ENCODE measurements around the gene CPXM1. TPM values are rescaled to one million over a fixed set of nuclear protein-coding genes. Genes with fewer than 3 reads are reported as not detected.
"Not testable (repeated sequence)": the region's sequence is repeated elsewhere in the genome, so short reads cannot be mapped to it uniquely, and the experiment has no call there.

The CPXM1 gene
- total RNA-seq, 2 experiments from 2014 or later = 2.7 to 2.9 TPM

DNA sequence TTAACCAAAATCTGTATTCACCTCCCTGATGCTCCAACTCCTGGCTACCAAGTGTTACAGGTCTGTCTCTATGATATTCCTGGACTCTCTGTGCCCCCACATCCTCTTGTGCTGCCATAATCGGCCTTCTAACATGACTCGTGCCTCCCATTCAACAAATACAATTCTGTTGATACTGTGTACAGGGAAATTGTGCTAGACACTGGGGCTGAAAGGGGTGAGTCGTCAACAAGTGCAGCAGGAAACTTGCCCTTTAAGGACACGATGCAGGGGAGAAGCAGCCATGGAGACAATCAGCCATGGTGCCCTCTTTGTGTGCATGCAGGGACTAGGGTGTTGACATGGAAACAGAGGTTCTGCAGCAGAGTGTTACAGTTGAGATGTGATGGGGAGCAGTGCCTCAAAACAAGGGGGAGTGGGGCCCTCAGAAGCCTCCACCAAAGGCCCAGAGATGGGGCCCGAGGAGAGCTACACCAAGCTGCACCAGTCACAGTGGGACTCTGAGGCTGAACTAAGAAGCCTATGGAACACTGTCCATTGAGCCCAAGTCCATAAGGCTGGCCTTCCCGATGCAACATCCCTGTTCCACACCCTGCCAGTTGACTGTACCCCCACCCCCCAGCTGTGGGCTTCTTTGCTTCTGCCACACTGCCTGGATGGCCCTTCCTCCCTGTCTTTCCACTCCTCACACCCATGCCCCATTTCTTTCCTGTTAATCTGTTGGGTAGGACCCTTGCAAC is 37.0 kb upstream of the CPXM1 start:
- Mint-ChIP-seq H3K27ac (no peak overlapping the region), H3K4me1 (peaks cover 14% of the 10 kb centered on the region), H3K9me3 (ENCODE audit: low read depth) (peaks cover 2% of the 10 kb centered on the region), H3K4me3 (no peak overlapping the region), H3K36me3 (ENCODE audit: low read depth) (peaks cover 30% of the 10 kb centered on the region), H3K27me3 (no peaks in the 10 kb centered on the region)
- DNase-seq (no peak), ATAC-seq (no peak)
- ChIA-PET POLR2A (no interaction called here), CTCF (no interaction called here)
- intact Hi-C loops (cut with DNase I, micrococcal nuclease) = no loop called here

DNA sequence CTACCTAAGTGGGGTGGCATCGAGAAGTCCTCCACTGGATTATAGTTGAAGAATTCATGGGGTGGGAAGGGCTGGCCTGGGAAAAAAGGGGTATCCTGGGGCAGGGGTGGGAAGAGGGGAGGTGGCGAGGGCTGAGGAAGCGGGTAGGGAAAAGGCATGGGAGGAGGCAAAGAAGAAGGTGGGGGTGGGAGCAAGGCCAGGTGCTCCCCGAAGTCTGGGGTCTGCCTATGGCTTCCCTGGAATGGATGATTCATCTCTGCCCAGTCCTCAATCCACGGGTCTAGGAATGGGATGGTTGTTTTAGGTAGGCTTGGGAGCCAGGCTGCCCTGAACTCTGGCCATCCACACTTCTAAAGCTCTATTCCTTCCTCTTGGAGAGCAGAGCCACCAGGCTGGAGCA is 35.6 kb upstream of the CPXM1 start:
- H3K36me3 Mint-ChIP-seq (ENCODE audit: low read depth) = peaks cover 30% of the 10 kb centered on the region
- ATAC-seq (no peak), DNase-seq (no peak)
- CTCF ChIA-PET = interaction anchor here (0.9 kb wide), 1 partner anchor 166 kb away, joined by 5 read pairs; no protein-coding TSS in a partner anchor
- POLR2A ChIA-PET = no interaction called here
- H3K4me1 Mint-ChIP-seq = peaks cover 17% of the 10 kb centered on the region
- H3K4me3 Mint-ChIP-seq = no peak overlapping the region
- peaks cover 2% of the 10 kb centered on the region for H3K9me3 Mint-ChIP-seq (ENCODE audit: low read depth)
- no peak overlapping the region for H3K27ac Mint-ChIP-seq
- intact Hi-C loops (cut with DNase I, micrococcal nuclease) = no loop called here
- no peaks in the 10 kb centered on the region for H3K27me3 Mint-ChIP-seq

DNA sequence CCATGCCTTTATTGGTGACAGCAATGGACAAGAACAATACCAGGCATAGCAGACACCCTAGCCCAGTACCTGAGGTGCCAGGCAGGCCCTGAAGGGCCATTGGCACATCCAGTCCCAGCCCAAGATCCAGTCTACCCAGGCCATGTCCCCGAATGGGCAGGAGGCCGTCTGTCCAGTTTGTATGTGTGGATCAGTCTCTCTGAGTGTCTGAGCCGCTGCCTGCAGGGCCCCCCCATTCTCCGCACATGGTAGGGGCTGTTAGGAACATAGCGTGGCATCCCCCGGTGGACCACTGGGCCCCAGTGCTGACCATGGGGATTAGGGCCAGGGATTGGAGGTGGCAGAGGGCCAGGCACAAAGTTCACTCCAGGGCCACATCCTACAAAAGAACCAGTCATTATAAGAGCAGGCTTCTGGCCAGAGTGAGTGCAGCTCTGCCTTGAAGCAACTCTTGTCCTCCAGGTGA is 34.9 kb upstream of the CPXM1 start:
- Mint-ChIP-seq H3K9me3 (ENCODE audit: low read depth) (peaks cover 2% of the 10 kb centered on the region), H3K36me3 (ENCODE audit: low read depth) (peaks cover 30% of the 10 kb centered on the region)
- POLR2A ChIA-PET = no interaction called here

DNA sequence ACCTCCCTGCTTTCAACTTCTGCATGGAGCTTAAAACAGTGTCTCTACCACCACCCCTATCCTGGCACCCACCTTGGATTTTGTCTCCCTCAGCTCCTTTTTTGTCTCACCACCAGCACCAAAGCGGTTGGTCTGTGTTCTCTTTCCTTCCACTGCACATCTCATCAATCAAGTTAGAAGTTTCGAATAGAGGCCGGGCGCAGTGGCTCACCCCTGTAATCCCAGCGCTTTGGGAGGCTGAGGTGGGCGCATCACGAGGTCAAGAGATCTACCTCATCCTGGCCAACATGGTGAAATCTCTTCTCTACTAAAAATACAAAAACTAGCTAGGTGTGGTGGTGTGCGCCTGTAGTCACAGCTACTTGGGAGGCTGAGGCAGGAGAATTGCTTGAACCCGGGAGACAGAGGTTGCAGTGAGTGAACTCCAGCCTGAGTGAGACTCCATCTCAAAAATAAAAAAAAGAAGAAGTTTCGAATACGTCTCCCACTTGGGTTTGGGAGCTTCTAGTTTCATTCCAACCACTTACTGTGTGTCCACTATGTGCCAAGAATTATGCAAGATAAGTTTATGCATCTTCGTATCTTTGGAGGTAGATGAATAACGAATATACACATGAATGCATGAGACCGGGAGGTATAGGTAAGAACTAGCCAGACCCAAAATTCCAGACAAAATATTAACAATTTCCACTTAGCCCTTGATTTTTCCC is 34.1 kb upstream of the CPXM1 start:
- H3K9me3 Mint-ChIP-seq (ENCODE audit: low read depth) = peaks cover 2% of the 10 kb centered on the region
- no peak for DNase-seq
- no peak overlapping the region for H3K4me3 Mint-ChIP-seq
- H3K27me3 Mint-ChIP-seq = no peaks in the 10 kb centered on the region
- H3K4me1 Mint-ChIP-seq = peaks cover 14% of the 10 kb centered on the region
- POLR2A ChIA-PET = no interaction called here
- no peak for ATAC-seq
- CTCF ChIA-PET = interaction anchor here (1.0 to 1.2 kb wide), 2 partner anchors 13 to 81 kb away, joined by 3 read pairs; no protein-coding TSS in a partner anchor
- intact Hi-C loops (cut with DNase I, micrococcal nuclease) = no loop called here
- no peak overlapping the region for H3K27ac Mint-ChIP-seq
- peaks cover 29% of the 10 kb centered on the region for H3K36me3 Mint-ChIP-seq (ENCODE audit: low read depth)

More for the DNA sequence above, 34.9 kb upstream of the CPXM1 start:
- CTCF ChIA-PET = interaction anchor here (0.9 kb wide), 1 partner anchor 166 kb away, joined by 5 read pairs; no protein-coding TSS in a partner anchor
- no peaks in the 10 kb centered on the region for H3K27me3 Mint-ChIP-seq
- no peak overlapping the region for H3K4me3 Mint-ChIP-seq
- no peak for DNase-seq
- no peak for ATAC-seq
- H3K27ac Mint-ChIP-seq = no peak overlapping the region
- H3K4me1 Mint-ChIP-seq = peaks cover 17% of the 10 kb centered on the region
- intact Hi-C loops (cut with DNase I, micrococcal nuclease) = no loop called here

DNA sequence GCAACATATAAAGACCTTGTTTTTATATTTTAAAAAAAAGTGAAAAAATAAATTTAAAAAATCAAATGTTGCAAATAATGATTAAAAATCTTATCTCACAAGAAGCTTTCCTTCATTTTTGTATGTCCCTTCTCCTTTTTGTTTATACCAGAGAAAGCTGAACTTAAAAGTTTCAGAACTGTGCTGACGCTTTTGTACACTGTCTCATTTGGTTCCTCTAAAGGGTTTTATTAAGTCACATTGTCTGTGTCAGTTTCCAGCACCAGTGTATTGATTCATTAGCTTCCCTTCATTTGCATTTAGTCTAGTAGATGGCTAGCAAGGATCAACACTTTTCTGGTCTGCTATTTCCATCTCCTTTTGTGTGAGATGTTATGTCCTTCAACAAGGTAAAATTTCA is 33.3 kb upstream of the CPXM1 start:
- no peak overlapping the region for H3K4me3 Mint-ChIP-seq
- H3K4me1 Mint-ChIP-seq = peaks cover 9% of the 10 kb centered on the region
- intact Hi-C loops (cut with DNase I, micrococcal nuclease) = no loop called here
- ChIA-PET CTCF (interaction anchor here (1.0 to 1.2 kb wide), 2 partner anchors 12 to 80 kb away, joined by 3 read pairs; no protein-coding TSS in a partner anchor), POLR2A (no interaction called here)
- ATAC-seq (no peak), DNase-seq (no peak)
- no peak overlapping the region for H3K27ac Mint-ChIP-seq
- H3K27me3 Mint-ChIP-seq = no peaks in the 10 kb centered on the region
- no peaks in the 10 kb centered on the region for H3K9me3 Mint-ChIP-seq (ENCODE audit: low read depth)
- peaks cover 24% of the 10 kb centered on the region for H3K36me3 Mint-ChIP-seq (ENCODE audit: low read depth)

DNA sequence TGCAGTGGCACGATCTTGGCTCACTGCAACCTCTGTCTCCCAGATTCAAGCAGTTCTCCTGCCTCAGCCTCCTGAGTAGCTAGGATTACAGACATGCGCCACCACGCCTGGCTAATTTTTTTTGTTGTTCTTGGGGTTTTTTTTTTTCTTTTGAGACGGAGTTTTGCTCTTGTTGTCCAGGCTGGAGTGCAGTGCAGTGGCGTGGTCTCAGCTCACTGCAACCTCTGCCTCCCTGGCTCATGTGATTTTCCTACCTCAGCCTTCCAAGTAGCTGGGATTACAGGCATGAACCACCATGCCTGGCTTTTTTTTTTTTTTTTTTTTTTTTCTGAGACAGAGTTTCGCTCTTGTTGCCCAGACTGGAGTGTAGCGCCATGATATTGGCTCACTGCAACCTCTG is 30.8 kb upstream of the CPXM1 start:
- POLR2A ChIA-PET; CTCF ChIA-PET; H3K4me3 Mint-ChIP-seq; H3K27me3 Mint-ChIP-seq; DNase-seq; ATAC-seq; intact Hi-C loops (cut with DNase I, micrococcal nuclease); H3K9me3 Mint-ChIP-seq (ENCODE audit: low read depth); H3K27ac Mint-ChIP-seq: not testable (repeated sequence)
- Mint-ChIP-seq H3K36me3 (ENCODE audit: low read depth) (peaks cover 11% of the 10 kb centered on the region), H3K4me1 (peaks cover 15% of the 10 kb centered on the region)

DNA sequence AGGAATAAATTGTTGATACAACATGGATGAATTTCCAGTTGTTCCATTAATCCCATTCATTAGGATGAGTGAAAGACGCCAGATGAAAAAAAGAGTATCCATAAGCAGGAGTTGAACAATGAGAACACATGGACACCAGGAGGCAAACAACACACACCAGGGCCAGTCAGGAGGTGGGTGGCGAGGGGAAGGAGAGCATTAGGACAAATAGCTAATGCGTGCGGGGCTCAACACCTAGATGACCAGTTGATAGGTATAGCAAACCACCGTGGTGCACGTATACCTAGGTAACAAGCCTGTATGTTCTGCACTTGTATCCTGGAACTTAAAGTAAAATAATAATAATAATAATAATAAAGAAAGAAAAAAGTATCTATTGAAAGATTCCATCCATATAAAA is 28.9 kb upstream of the CPXM1 start:
- POLR2A ChIA-PET = no interaction called here
- Mint-ChIP-seq H3K27me3 (peaks cover 6% of the 10 kb centered on the region), H3K4me3 (no peak overlapping the region), H3K9me3 (ENCODE audit: low read depth) (no peaks in the 10 kb centered on the region), H3K36me3 (ENCODE audit: low read depth) (peaks cover 4% of the 10 kb centered on the region), H3K27ac (no peak overlapping the region), H3K4me1 (peaks cover 22% of the 10 kb centered on the region)
- ATAC-seq (no peak), DNase-seq (no peak)
- CTCF ChIA-PET = no interaction called here
- intact Hi-C loops (cut with DNase I, micrococcal nuclease) = no loop called here

DNA sequence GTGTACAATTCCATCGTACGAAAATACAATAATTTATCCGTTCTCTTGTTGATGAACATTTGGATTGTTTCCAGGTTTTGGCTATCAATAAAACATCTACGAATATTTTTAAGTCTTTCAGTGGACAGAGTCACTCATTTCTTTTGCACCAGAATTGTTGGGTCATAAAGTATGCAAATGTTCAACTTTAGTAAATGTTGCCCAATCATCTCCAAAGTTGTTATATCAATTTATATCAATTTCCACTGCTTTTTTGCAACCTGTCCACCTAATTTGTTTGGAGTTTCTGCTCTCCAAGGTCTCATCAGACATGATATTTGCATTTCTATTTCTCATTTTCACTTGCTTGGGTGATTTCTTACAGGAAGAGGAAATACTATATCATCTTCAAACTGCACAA is 26.2 kb upstream of the CPXM1 start:
- no peak overlapping the region for H3K4me3 Mint-ChIP-seq
- DNase-seq (no peak), ATAC-seq (no peak)
- peaks cover 8% of the 10 kb centered on the region for H3K27me3 Mint-ChIP-seq
- intact Hi-C loops (cut with DNase I, micrococcal nuclease) = no loop called here
- no peaks in the 10 kb centered on the region for H3K9me3 Mint-ChIP-seq (ENCODE audit: low read depth)
- no peaks in the 10 kb centered on the region for H3K36me3 Mint-ChIP-seq (ENCODE audit: low read depth)
- H3K4me1 Mint-ChIP-seq = peaks cover 22% of the 10 kb centered on the region
- POLR2A ChIA-PET = no interaction called here
- CTCF ChIA-PET = interaction anchor here (1.0 kb wide), 1 partner anchor 48 kb away, joined by 3 read pairs; no protein-coding TSS in a partner anchor
- no peak overlapping the region for H3K27ac Mint-ChIP-seq

DNA sequence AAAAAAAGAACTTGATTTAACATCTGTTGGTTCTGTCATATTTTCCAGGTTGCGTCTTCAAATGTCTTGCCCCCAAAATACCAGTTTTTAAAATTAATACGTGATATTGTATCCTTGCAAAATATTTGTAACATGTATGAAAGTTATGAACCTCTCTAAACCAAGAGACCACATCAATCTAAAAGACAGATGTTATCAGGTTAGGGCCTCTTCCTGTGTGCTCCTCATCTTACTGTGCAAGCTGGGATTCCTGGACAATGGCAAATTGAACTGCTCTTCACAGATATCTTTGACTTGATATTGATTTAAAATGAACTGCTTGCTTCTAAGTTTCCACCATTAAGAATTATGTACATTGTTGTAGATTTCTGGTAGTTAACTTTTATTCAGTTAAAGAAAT is 25.3 kb upstream of the CPXM1 start:
- intact Hi-C loops (cut with DNase I, micrococcal nuclease) = no loop called here
- CTCF ChIA-PET = interaction anchor here (1.0 kb wide), 1 partner anchor 49 kb away, joined by 3 read pairs; no protein-coding TSS in a partner anchor
- H3K27ac Mint-ChIP-seq = no peak overlapping the region
- ATAC-seq = no peak
- peaks cover 25% of the 10 kb centered on the region for H3K4me1 Mint-ChIP-seq
- H3K27me3 Mint-ChIP-seq = peaks cover 12% of the 10 kb centered on the region
- H3K9me3 Mint-ChIP-seq (ENCODE audit: low read depth) = no peaks in the 10 kb centered on the region
- no peak for DNase-seq
- POLR2A ChIA-PET = interaction anchor here (0.6 kb wide), 1 partner anchor 225 kb away, joined by 6 read pairs; no protein-coding TSS in a partner anchor
- no peaks in the 10 kb centered on the region for H3K36me3 Mint-ChIP-seq (ENCODE audit: low read depth)
- H3K4me3 Mint-ChIP-seq = no peak overlapping the region

DNA sequence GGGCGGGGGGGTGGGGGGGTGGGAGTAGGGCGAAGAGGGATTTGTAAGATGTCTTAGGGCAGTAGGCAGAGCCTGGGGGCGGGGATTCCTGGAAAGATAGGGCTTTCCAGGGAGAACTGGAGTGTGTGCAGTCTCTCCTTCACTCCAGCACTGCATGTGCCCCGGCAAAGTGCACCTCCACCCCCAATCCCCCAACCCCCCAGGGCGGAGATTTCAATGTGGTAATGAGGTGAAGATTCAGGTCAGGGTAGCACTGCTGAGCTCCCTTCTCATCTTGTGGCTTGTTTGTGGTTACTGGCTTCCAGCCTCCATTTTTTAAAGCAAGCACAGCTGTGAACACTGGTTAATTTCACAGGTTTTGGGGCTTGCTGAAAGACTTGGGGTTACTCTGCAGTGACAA is 21.6 kb upstream of the CPXM1 start:
- DNase-seq (peak; percentile 50), ATAC-seq (peak; percentile 64)
- no peaks in the 10 kb centered on the region for H3K36me3 Mint-ChIP-seq (ENCODE audit: low read depth)
- peaks cover 26% of the 10 kb centered on the region for H3K27me3 Mint-ChIP-seq
- no peak overlapping the region for H3K27ac Mint-ChIP-seq
- CTCF ChIA-PET = interaction anchor here (0.6 to 1.2 kb wide), 3 partner anchors 12 to 41 kb away, joined by 3 read pairs; no protein-coding TSS in a partner anchor
- intact Hi-C loops (cut with DNase I, micrococcal nuclease) = no loop called here
- no peak overlapping the region for H3K4me3 Mint-ChIP-seq
- POLR2A ChIA-PET = interaction anchor here (0.6 kb wide), 2 partner anchors 10 to 170 kb away, joined by 3 read pairs; no protein-coding TSS in a partner anchor
- peaks cover 28% of the 10 kb centered on the region for H3K4me1 Mint-ChIP-seq
- H3K9me3 Mint-ChIP-seq (ENCODE audit: low read depth) = no peaks in the 10 kb centered on the region

DNA sequence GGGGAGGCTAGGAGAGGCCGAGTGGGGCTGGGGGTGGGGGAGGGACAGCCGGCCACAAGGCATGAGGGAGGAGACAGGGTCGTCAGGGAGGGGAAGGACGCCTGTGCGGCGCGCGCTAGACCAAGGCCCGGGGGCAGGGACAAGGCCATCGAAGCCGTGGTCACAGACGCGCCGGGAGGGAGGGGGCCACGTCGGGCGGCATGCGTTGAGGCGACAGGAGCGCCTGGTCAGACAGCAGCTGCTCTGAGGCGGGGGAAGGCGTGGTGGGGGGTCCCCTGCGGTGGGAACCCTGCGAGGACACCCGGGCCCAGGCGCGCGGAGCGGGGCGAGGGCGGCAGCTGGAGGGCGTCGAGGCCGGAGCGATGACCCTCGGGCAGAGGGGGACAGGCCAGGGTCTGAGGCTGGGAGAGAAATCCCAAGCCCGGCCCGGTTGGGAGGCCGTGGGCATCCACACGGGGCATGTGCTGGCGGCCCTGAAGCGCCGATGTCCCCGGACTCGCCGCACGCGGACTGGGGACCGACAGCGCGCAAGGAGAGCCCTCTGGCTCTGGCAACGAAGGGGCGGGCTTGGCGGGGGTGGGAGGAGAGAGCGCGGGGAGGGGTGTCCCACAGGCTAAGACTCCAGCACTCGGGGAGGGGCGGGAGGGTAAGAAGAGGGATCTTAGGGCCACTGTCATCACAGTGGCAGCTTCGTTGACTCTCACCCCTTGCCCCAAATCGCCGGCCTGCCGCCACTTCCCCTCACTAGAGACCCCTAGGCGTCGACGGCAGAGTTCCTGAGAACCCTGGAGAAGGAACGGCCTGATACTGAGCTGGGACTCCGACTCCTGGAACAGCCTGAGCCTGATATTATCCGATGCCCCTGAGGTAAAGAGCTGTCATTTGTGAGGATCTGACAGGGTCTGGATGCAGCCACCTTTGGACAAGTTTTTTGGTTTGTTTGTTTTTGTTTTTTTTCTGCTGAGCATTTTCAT is 20.8 kb upstream of the CPXM1 start:
- peak; percentile 25 for ATAC-seq
- Mint-ChIP-seq H3K27ac (no peak overlapping the region), H3K4me3 (no peak overlapping the region), H3K9me3 (ENCODE audit: low read depth) (no peaks in the 10 kb centered on the region), H3K4me1 (peaks cover 22% of the 10 kb centered on the region), H3K36me3 (ENCODE audit: low read depth) (no peaks in the 10 kb centered on the region), H3K27me3 (peaks cover 26% of the 10 kb centered on the region)
- peak; percentile 33 for DNase-seq
- POLR2A ChIA-PET = interaction anchor here (0.6 kb wide), 1 partner anchor 170 kb away, joined by 3 read pairs; no protein-coding TSS in a partner anchor
- intact Hi-C loops (cut with DNase I, micrococcal nuclease) = no loop called here
- CTCF ChIA-PET = interaction anchor here (0.6 to 1.5 kb wide), 4 partner anchors 13 to 180 kb away, joined by 3 read pairs; no protein-coding TSS in a partner anchor

All from activated CD4-positive, alpha-beta T cell treated with anti-CD3 and anti-CD28 coated beads for 36 hours (primary cell).